ENCODE measurements around the gene ARRB2.

DNA sequence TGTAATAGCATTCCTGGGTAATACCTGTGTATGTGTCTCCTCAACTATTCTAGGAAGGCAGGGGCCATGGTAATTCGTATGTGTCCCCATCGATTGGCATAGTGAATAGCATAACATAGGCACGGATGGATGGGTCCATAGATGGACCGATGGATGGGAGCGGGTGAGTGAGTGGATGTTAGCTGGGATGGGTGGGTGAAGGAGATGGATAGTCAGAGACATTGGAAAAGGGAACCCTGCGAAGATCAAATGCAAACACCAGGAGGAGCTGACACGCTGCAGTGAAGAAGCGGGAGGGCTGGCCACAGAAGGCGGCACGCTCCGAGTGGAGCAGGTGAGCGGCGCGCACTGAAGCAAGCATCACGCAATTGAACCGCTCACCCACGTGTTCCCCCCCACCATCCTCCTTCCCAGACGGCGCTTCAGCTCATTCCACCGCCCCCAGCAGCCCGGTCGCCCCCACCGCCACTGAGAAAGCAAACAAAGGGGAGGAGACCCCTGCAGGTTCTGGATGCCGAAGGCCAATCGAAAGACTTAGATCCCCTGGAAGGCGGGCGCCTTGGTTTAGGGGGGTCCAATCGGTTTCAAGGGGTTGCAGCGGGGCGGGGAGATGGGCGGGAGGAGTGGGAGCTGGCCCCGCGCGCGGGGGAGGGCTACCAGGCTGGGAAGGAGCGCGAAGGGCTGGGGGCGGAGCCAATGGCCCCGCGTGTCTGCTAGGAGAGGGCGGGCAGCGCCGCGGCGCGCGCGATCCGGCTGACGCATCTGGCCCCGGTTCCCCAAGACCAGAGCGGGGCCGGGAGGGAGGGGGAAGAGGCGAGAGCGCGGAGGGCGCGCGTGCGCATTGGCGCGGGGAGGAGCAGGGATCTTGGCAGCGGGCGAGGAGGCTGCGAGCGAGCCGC lies at the start of gene ARRB2:
- TF ChIP-seq POLR2A (IDR thresholded peaks at IDR 0.05) = peak; percentile 58
- TF ChIP-seq, protein P1, sequence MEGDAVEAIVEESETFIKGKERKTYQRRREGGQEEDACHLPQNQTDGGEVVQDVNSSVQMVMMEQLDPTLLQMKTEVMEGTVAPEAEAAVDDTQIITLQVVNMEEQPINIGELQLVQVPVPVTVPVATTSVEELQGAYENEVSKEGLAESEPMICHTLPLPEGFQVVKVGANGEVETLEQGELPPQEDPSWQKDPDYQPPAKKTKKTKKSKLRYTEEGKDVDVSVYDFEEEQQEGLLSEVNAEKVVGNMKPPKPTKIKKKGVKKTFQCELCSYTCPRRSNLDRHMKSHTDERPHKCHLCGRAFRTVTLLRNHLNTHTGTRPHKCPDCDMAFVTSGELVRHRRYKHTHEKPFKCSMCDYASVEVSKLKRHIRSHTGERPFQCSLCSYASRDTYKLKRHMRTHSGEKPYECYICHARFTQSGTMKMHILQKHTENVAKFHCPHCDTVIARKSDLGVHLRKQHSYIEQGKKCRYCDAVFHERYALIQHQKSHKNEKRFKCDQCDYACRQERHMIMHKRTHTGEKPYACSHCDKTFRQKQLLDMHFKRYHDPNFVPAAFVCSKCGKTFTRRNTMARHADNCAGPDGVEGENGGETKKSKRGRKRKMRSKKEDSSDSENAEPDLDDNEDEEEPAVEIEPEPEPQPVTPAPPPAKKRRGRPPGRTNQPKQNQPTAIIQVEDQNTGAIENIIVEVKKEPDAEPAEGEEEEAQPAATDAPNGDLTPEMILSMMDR (IDR thresholded peaks at IDR 0.05) = peak; percentile 66 to 78 (median 70)
